ENCODE measurements around the gene MAP3K20. TPM values are rescaled to one million over a fixed set of nuclear protein-coding genes. Genes with fewer than 3 reads are reported as not detected.
"Not testable (repeated sequence)": the region's sequence is repeated elsewhere in the genome, so short reads cannot be mapped to it uniquely, and the experiment has no call there.

Gene MAP3K20
- total RNA-seq, 2 donors from 2014 or later = 4.3 to 12.0 TPM

GRCh38 chr2:173075056-173075780, 428 bp upstream of the MAP3K20 start:
- Mint-ChIP-seq H3K36me3 (peaks cover 9 to 12% of the 10 kb centered on the region in 2 donors), H3K9me3 (no peaks in the 10 kb centered on the region), H3K27ac (peak overlapping the region in 1 of 2 donors; percentile 7)
- no peak for ATAC-seq
- no peak for DNase-seq (ENCODE audit: low spot score in 2 of 2)

- no peak for DNase-seq (ENCODE audit: low spot score in 2 of 2)
- peaks cover 9 to 12% of the 10 kb centered on the region in 2 donors for H3K36me3 Mint-ChIP-seq
- H3K9me3 Mint-ChIP-seq = no peaks in the 10 kb centered on the region
- H3K27ac Mint-ChIP-seq = peak overlapping the region; percentile 31 to 49
- ATAC-seq = peak; percentile 12 to 39
Observed at GRCh38 chr2:173076581-173077345, 1.1 kb downstream of the MAP3K20 start.

GRCh38 chr2:173077506-173078177, 2.0 kb downstream of the MAP3K20 start:
- Mint-ChIP-seq H3K36me3 (peaks cover 9 to 16% of the 10 kb centered on the region in 2 donors), H3K27ac (no peak overlapping the region), H3K9me3 (no peaks in the 10 kb centered on the region)
- ATAC-seq = no peak
- DNase-seq (ENCODE audit: low spot score in 2 of 2) = no peak

- Mint-ChIP-seq H3K9me3 (no peaks in the 10 kb centered on the region), H3K27ac (no peak overlapping the region), H3K36me3 (peaks cover 9 to 16% of the 10 kb centered on the region in 2 donors)
- ATAC-seq (no peak), DNase-seq (ENCODE audit: low spot score in 2 of 2) (no peak)
Observed at GRCh38 chr2:173079141-173079540, 3.5 kb downstream of the MAP3K20 start.

- Mint-ChIP-seq H3K36me3 (peaks cover 9 to 11% of the 10 kb centered on the region in 2 donors), H3K27ac (no peak overlapping the region), H3K9me3 (no peaks in the 10 kb centered on the region)
- DNase-seq (ENCODE audit: low spot score in 2 of 2) = no peak
- no peak for ATAC-seq
Observed at GRCh38 chr2:173079973-173080860, 4.6 kb downstream of the MAP3K20 start.

- no peak for ATAC-seq
- no peak for DNase-seq (ENCODE audit: low spot score in 2 of 2)
- Mint-ChIP-seq H3K9me3 (no peaks in the 10 kb centered on the region), H3K36me3 (peaks cover 0 to 4% of the 10 kb centered on the region in 2 donors), H3K27ac (no peak overlapping the region)
Observed at GRCh38 chr2:173086518-173087213, 11.0 kb downstream of the MAP3K20 start.

- no peak for ATAC-seq
- Mint-ChIP-seq H3K9me3 (no peaks in the 10 kb centered on the region), H3K36me3 (peaks cover 0 to 4% of the 10 kb centered on the region in 2 donors), H3K27ac (no peak overlapping the region)
- no peak for DNase-seq (ENCODE audit: low spot score in 2 of 2)
Observed at GRCh38 chr2:173087214-173087581, 11.6 kb downstream of the MAP3K20 start.

- H3K9me3 Mint-ChIP-seq = no peaks in the 10 kb centered on the region
- H3K36me3 Mint-ChIP-seq = no peaks in the 10 kb centered on the region
- ATAC-seq = no peak
- DNase-seq (ENCODE audit: low spot score in 2 of 2) = no peak
- no peak overlapping the region for H3K27ac Mint-ChIP-seq
Observed at GRCh38 chr2:173087793-173088496, 12.3 kb downstream of the MAP3K20 start.

- H3K9me3 Mint-ChIP-seq = no peaks in the 10 kb centered on the region
- no peak for ATAC-seq
- H3K36me3 Mint-ChIP-seq = no peaks in the 10 kb centered on the region
- H3K27ac Mint-ChIP-seq = no peak overlapping the region
- DNase-seq (ENCODE audit: low spot score in 2 of 2) = no peak
Observed at GRCh38 chr2:173090276-173090877, 14.7 kb downstream of the MAP3K20 start.

GRCh38 chr2:173090973-173091660, 15.5 kb downstream of the MAP3K20 start:
- Mint-ChIP-seq H3K9me3 (no peaks in the 10 kb centered on the region), H3K27ac (no peak overlapping the region), H3K36me3 (no peaks in the 10 kb centered on the region)
- DNase-seq (ENCODE audit: low spot score in 2 of 2) = no peak
- ATAC-seq = no peak

- H3K27ac Mint-ChIP-seq = no peak overlapping the region
- no peak for ATAC-seq
- H3K36me3 Mint-ChIP-seq = no peaks in the 10 kb centered on the region
- no peaks in the 10 kb centered on the region for H3K9me3 Mint-ChIP-seq
- DNase-seq (ENCODE audit: low spot score in 2 of 2) = no peak
Observed at GRCh38 chr2:173091910-173092309, 16.3 kb downstream of the MAP3K20 start.

- Mint-ChIP-seq H3K9me3 (no peaks in the 10 kb centered on the region), H3K27ac (no peak overlapping the region), H3K36me3 (no peaks in the 10 kb centered on the region)
- DNase-seq (ENCODE audit: low spot score in 2 of 2) = no peak
- ATAC-seq = no peak
Observed at GRCh38 chr2:173092844-173093402, 17.3 kb downstream of the MAP3K20 start.

- not testable (repeated sequence) for H3K9me3 Mint-ChIP-seq; H3K27ac Mint-ChIP-seq; H3K36me3 Mint-ChIP-seq; DNase-seq (ENCODE audit: low spot score in 2 of 2); ATAC-seq
Observed at GRCh38 chr2:173093617-173094016, 18.0 kb downstream of the MAP3K20 start.

GRCh38 chr2:173094731-173095130, 19.1 kb downstream of the MAP3K20 start:
- Mint-ChIP-seq H3K27ac (no peak overlapping the region), H3K9me3 (no peaks in the 10 kb centered on the region), H3K36me3 (no peaks in the 10 kb centered on the region)
- DNase-seq (ENCODE audit: low spot score in 2 of 2) = no peak
- no peak for ATAC-seq

Measured in activated naive CD4-positive, alpha-beta T cell treated with anti-CD3 and anti-CD28 coated beads, Interleukin-2, amount 50 U/mL, for 72 hours (primary cell).